GM23248 (cell line): ENCODE measurements around the gene PGS1. TPM values are rescaled to one million over a fixed set of nuclear protein-coding genes. Genes with fewer than 3 reads are reported as not detected.

Source experiments
- DNase-seq: peaks from one replicate; pipeline ENCODE4 v3.0.0-alpha.2; 2015
- H2AFZ ChIP-seq: fragments of 200-600 bp; sonication (generic); 2 replicates; pipeline ENCODE4 v1.6.1; 2016; ENCODE audit warnings: antibody characterized with exemption
- H3F3A ChIP-seq: fragments of 200-600 bp; sonication (generic); 2 replicates; pipeline ENCODE4 v1.6.1; 2016; ENCODE audit warnings: mild to moderate bottlenecking, antibody characterized with exemption, mixed run types; ENCODE audit not compliant: insufficient read depth
- H3K27ac ChIP-seq: fragments of 200-600 bp; sonication (generic); 2 replicates; pipeline ENCODE4 v1.5.1; 2016; ENCODE audit warnings: mild to moderate bottlenecking
- H3K27me3 ChIP-seq: fragments of 200-600 bp; sonication (generic); replicated peaks from 2 replicates; pipeline ENCODE4 v1.6.1; 2016; ENCODE audit warnings: mild to moderate bottlenecking; ENCODE audit not compliant: insufficient read depth
- H3K36me3 ChIP-seq: fragments of 200-600 bp; sonication (generic); 2 replicates; pipeline ENCODE4 v1.6.1; 2016; ENCODE audit warnings: low read depth, mild to moderate bottlenecking
- H3K4me1 ChIP-seq: fragments of 200-600 bp; sonication (generic); 2 replicates; pipeline ENCODE4 v1.6.1; 2016; ENCODE audit warnings: mild to moderate bottlenecking; ENCODE audit not compliant: insufficient read depth
- H3K4me2 ChIP-seq: fragments of 200-600 bp; sonication (generic); one replicate; pipeline ENCODE4 v1.6.1; 2016; ENCODE audit warnings: mild to moderate bottlenecking; ENCODE audit not compliant: unreplicated experiment
- H3K4me3 ChIP-seq: fragments of 200-600 bp; sonication (generic); 2 replicates; pipeline ENCODE4 v1.5.1; 2016; ENCODE audit warnings: mild to moderate bottlenecking
- H3K79me2 ChIP-seq: fragments of 200-600 bp; sonication (generic); 2 replicates; pipeline ENCODE4 v1.6.1; 2016; ENCODE audit warnings: mild to moderate bottlenecking; ENCODE audit not compliant: insufficient read depth
- H3K9ac ChIP-seq: fragments of 200-600 bp; sonication (generic); 2 replicates; pipeline ENCODE4 v1.6.1; 2016; ENCODE audit warnings: mild to moderate bottlenecking
- H3K9me2 ChIP-seq: fragments of 200-600 bp; sonication (generic); 2 replicates; pipeline ENCODE4 v1.6.1; 2016; ENCODE audit warnings: mixed run types, mild to moderate bottlenecking, moderate library complexity; ENCODE audit not compliant: insufficient read depth
- H3K9me3 ChIP-seq: fragments of 200-600 bp; sonication (generic); one replicate; pipeline ENCODE4 v1.6.1; 2017; ENCODE audit warnings: low read depth
- H4K20me1 ChIP-seq: fragments of 200-600 bp; sonication (generic); 2 replicates; pipeline ENCODE4 v1.6.0; 2016; ENCODE audit not compliant: insufficient read depth
- EZH2 ChIP-seq: fragments of 200-600 bp; sonication (generic); IDR thresholded peaks from 2 replicates; pipeline ENCODE4 v1.6.1; 2018; ENCODE audit warnings: antibody characterized with exemption, mild to moderate bottlenecking; ENCODE audit not compliant: insufficient read depth, poor library complexity, severe bottlenecking
- EZH2phosphoT487 ChIP-seq: fragments of 200-600 bp; sonication (generic); IDR thresholded peaks from 2 replicates; pipeline ENCODE4 v1.6.1; 2018; ENCODE audit warnings: antibody characterized with exemption, moderate library complexity, mild to moderate bottlenecking, low read depth; ENCODE audit not compliant: insufficient read depth
- WGBS, 2 experiments: methylation state at CpG; one replicate each; pipeline ENCODE4 v1.1.6; 2015 to 2017; ENCODE audit warnings: low lambda C conversion rate in 2 of 2, low coverage in 1 of 2; ENCODE audit errors: missing lambda C conversion rate in 2 of 2; 5-methylcytosine and 5-hydroxymethylcytosine counted together
- in situ Hi-C: fragments of 300-500 bp; cut with MboI; formaldehyde crosslinking; loops from 2 replicates; pipeline ENCODE4 v1.15.0; 2020
- polyA plus RNA-seq: library from polyadenylated mRNA; unstranded; fragments of >200 nt; fragmentation: Nextera tagmentation; extraction: Ambion mirVana; gene quantifications from 2 replicates; pipeline ENCODE4 v1.2.1, GENCODE V29; 2016
- total RNA-seq: library from RNA; depleted of rRNA; stranded (reverse); fragments of >200 nt; shearing (Covaris generic); gene quantifications from 2 replicates; pipeline ENCODE4 v1.2.3, GENCODE V29; 2014

Gene PGS1
- total and polyA plus RNA-seq, 2 experiments from 2014 or later: 30.2 to 32.5 TPM

DNA sequence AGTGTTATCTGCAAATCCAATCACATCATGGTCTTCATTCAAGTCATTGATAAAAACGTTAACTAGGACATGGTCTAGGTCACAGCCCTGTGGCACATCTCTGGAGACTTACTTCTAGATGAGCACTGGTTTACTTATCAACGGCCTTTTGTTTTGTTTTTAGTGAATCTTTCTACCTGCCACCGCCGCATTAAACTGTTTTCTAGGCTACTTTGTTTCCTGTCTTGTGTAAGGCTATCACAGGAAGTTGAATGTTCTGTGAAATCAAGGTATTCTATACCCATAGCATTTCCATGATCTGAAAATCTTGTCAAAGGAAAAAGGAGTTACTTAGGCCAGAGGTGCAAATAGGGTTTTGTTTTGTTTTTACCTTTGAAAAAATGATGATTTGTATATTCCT is 45.5 kb upstream of the PGS1 start:
- Histone ChIP-seq H3F3A (peaks cover 36% of the 10 kb centered on the region), H3K27me3 (no peaks in the 10 kb centered on the region), H3K4me3 (no peak overlapping the region), H3K9me3 (no peaks in the 10 kb centered on the region), H3K4me2 (no peak overlapping the region), H3K27ac (no peak overlapping the region), H3K4me1 (peaks cover 48% of the 10 kb centered on the region), H2AFZ (no peak overlapping the region), H3K9ac (no peak overlapping the region), H4K20me1 (no peaks in the 10 kb centered on the region), H3K9me2 (no peaks in the 10 kb centered on the region), H3K36me3 (no peaks in the 10 kb centered on the region), H3K79me2 (no peaks in the 10 kb centered on the region)
- WGBS, 2 experiments: 89 to 91% methylated on average over 4 of the region's 4 CpGs
- DNase-seq: no peak
- in situ Hi-C loops: no loop called here
- no peak for TF ChIP-seq EZH2
- TF ChIP-seq EZH2phosphoT487: no peak

DNA sequence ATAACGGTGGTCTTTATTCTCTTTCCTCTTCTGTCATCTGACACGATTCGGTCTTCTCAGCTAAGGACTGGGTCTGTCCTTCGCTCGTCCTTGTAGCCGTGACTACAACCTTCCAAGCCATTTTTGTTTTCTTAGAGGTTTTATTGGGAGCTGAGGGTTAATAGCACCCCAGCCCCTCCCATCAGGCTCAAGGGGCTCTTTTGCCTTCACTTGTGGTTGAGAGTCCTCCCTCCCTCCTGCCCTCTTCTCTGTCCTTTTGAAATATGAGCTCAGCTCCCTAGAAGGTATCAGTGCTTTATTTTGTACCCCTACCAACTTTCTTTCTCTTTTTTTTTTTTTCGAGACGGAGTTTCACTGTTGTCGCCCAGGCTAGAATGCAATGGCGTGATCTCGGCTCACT is 43.2 kb upstream of the PGS1 start:
- Histone ChIP-seq H3F3A (peaks cover 31% of the 10 kb centered on the region), H3K36me3 (no peaks in the 10 kb centered on the region), H3K27ac (peak overlapping the region; percentile 91), H3K9me2 (no peaks in the 10 kb centered on the region), H2AFZ (no peak overlapping the region), H3K79me2 (no peaks in the 10 kb centered on the region), H3K4me2 (no peak overlapping the region), H3K27me3 (no peaks in the 10 kb centered on the region), H3K9me3 (no peaks in the 10 kb centered on the region), H3K4me3 (no peak overlapping the region), H3K4me1 (peaks cover 37% of the 10 kb centered on the region), H4K20me1 (no peaks in the 10 kb centered on the region), H3K9ac (peak overlapping the region; percentile 73)
- 95 to 98% methylated on average over 10 to 11 of the region's 11 CpGs for WGBS, 2 experiments
- in situ Hi-C loops: no loop called here
- DNase-seq: no peak
- TF ChIP-seq EZH2phosphoT487: no peak
- no peak for TF ChIP-seq EZH2

DNA sequence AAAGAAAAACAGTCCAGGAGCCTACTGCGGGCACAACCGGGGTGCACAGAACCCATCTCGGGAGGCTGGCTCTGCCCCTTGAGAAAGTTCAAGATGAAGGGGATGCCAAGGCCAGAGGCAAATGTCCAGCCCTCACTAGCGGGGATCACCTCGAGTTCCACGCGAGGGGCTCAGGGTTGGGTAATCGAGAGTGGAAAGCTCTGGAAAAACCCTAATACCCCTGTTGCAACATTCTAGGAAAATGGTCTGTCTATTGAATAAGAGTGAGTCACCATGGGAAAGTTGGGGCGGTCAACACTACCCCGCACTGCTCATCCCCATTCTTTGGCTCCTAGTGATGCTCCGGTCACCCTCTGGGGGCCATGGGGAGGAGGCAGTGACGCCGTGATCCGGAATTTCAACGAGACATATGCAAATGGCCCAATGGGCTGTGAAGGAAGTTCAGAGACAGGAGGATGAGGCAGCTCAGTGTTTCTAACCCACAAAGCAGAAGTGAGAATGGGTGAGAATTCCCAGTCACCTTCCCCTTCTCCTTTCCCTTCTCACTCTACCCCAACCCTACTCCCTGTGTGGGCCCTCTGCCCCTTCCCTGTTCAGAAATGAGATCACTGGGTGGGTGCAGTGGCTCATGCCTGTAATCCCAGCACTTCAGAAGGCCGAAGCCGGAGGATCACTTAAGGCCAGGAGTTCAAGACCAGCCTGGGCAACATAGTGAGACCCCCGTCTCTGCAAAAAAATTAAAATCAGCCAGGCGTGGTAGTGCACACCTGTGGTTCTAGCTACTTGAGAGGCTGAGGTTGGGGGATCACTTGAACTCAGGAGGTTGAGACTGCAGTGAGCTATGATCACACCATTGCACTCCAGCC is 41.0 kb upstream of the PGS1 start:
- Histone ChIP-seq H3K27me3 (no peaks in the 10 kb centered on the region), H3K36me3 (no peaks in the 10 kb centered on the region), H3K4me1 (peaks cover 39% of the 10 kb centered on the region), H3K4me2 (peak overlapping the region; percentile 60), H3K27ac (peak overlapping the region; percentile 93), H2AFZ (0 out of 2 replicates have a peak overlapping the region, but pooled peaks have one; percentile 2), H3F3A (peaks cover 31% of the 10 kb centered on the region), H3K79me2 (no peaks in the 10 kb centered on the region), H4K20me1 (no peaks in the 10 kb centered on the region), H3K4me3 (no peak overlapping the region), H3K9me2 (no peaks in the 10 kb centered on the region), H3K9ac (peak overlapping the region; percentile 74), H3K9me3 (no peaks in the 10 kb centered on the region)
- WGBS, 2 experiments: 35 to 44% methylated on average over 15 to 19 of the region's 19 CpGs
- in situ Hi-C loops: no loop called here
- peak; percentile 98 for DNase-seq
- no peak for TF ChIP-seq EZH2phosphoT487
- no peak for TF ChIP-seq EZH2

DNA sequence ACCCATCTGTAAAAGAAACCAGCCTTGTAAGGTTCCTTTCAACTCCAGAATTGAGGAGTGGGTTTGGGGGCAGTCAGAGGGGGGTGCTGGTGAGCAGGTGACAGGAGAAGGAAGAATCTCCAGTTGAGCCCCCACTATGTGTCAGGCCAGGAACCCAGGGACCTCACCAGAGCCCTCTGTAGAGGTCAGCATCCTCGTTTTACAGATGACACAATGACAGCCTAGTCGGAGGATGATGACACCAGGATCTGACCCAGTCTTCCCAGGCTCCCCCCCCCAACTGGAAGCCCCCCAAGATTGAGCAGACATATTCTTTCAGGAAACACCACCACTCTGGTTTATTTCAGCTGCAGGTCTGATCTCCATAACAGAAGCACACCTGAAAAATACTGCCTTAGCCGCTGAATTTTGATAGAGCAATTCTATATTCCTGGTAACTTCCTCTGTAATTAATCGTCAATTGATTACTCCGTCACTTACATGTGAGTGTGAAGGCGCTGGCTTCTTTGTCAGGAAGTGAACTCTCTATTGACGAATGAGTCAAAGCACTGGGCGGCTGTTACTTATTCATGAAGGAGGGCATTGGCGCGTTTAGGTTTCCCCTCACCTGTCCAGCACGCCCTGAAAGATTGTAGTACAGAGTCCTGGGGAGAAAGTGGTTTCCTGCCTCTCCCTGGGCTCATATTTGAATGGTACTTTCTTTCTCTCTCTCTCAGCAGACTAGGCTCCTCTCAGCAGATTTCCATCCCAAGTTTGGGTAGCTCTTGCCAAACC is 39.8 kb upstream of the PGS1 start:
- no peaks in the 10 kb centered on the region for H3K27me3 ChIP-seq
- no peak for TF ChIP-seq EZH2
- no peak for TF ChIP-seq EZH2phosphoT487
- H2AFZ ChIP-seq: no peak overlapping the region
- in situ Hi-C loops: no loop called here
- no peak for DNase-seq
- peak overlapping the region; percentile 93 for H3K27ac ChIP-seq
- H3K4me1 ChIP-seq: peaks cover 44% of the 10 kb centered on the region
- no peaks in the 10 kb centered on the region for H3K9me3 ChIP-seq
- H4K20me1 ChIP-seq: no peaks in the 10 kb centered on the region
- no peaks in the 10 kb centered on the region for H3K9me2 ChIP-seq
- 72 to 79% methylated on average over 11 of the region's 11 CpGs for WGBS, 2 experiments
- H3K9ac ChIP-seq: no peak overlapping the region
- H3K4me3 ChIP-seq: no peak overlapping the region
- H3K36me3 ChIP-seq: no peaks in the 10 kb centered on the region
- peaks cover 35% of the 10 kb centered on the region for H3F3A ChIP-seq
- H3K79me2 ChIP-seq: no peaks in the 10 kb centered on the region
- no peak overlapping the region for H3K4me2 ChIP-seq
